Measurements from ENCODE around the gene MYLK3.

MYLK3 gene

DNA sequence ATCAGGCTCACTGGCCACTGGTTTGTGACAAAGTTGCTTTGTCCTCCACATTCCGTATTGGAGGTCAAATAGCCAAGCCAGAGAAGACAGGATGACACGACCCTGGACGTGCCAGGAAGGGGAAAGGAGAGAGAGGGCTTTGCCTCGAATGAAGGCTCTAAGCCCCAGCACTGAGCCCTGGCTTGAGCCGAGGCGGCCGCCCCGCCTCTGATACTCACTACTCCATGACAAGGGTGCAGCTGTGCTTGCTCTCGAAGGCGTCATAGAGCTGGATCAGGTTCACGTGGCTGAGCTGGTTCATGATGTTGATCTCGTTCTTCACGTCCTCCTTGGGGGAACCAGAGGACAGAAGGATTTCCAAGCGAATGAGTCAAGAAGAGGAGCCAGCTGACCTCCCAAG is 19.3 kb downstream of the MYLK3 start:
- DNase-seq (ENCODE audit: low read depth), result no peak
- TF ChIP-seq, protein P1, sequence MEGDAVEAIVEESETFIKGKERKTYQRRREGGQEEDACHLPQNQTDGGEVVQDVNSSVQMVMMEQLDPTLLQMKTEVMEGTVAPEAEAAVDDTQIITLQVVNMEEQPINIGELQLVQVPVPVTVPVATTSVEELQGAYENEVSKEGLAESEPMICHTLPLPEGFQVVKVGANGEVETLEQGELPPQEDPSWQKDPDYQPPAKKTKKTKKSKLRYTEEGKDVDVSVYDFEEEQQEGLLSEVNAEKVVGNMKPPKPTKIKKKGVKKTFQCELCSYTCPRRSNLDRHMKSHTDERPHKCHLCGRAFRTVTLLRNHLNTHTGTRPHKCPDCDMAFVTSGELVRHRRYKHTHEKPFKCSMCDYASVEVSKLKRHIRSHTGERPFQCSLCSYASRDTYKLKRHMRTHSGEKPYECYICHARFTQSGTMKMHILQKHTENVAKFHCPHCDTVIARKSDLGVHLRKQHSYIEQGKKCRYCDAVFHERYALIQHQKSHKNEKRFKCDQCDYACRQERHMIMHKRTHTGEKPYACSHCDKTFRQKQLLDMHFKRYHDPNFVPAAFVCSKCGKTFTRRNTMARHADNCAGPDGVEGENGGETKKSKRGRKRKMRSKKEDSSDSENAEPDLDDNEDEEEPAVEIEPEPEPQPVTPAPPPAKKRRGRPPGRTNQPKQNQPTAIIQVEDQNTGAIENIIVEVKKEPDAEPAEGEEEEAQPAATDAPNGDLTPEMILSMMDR (IDR thresholded peaks at IDR 0.05; ENCODE audit: insufficient read depth, low read depth, low read length, missing control alignments), result no peak
- no peak overlapping the region for H3K4me3 ChIP-seq (ENCODE audit: low read depth, low read length)

DNA sequence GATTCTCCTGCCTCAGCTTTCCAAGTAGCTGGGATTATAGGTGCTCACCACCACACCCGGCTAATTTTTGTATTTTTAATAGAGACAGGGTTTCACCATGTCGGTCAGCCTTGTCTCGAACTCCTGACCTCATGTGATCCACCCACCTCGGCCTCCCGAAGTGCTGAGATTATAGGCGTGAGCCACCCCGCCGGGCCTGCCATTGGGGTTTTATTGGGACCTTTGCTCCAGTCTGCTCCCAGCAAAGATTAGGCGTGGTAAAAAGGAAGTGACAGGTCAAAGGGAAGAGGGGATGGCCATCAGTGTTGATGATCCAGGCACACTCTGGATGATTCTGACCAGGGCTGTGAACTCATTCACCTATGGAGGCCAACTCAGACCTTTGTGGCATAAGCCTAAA is 20.5 kb downstream of the MYLK3 start:
- DNase-seq (ENCODE audit: low read depth), result no peak
- TF ChIP-seq, protein P1 (IDR thresholded peaks at IDR 0.05; ENCODE audit: insufficient read depth, low read depth, low read length, missing control alignments), result no peak

DNA sequence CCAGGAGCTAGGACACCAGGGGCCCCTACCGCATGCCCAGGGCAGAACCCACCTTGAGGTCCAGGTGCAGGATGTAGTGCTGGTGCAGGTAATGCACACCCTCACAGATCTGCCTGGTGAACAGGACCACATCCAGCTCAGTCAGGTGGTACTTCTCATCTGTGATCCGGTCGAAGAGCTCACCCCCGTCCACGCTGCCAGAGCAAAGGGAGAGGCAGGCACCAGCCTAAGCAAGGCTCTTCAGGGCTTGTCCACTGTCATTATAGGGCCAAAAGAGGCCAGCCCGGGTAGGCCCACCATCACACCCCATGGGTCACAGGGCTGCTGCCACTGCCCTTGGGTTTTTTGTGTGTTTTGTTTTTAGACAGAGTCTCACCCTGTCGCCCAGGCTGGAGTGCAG is 21.0 kb downstream of the MYLK3 start:
- TF ChIP-seq, protein P1 (IDR thresholded peaks at IDR 0.05; ENCODE audit: insufficient read depth, low read depth, low read length, missing control alignments), result no peak

More for the DNA sequence above, 20.5 kb downstream of the MYLK3 start:
- H3K4me3 ChIP-seq (ENCODE audit: low read depth, low read length), result no peak overlapping the region

GRCh38 chr16:46721885-46722284 is 26.3 kb downstream of the MYLK3 start:
- TF ChIP-seq, protein P1 (IDR thresholded peaks at IDR 0.05; ENCODE audit: insufficient read depth, low read depth, low read length, missing control alignments), result no peak
- DNase-seq (ENCODE audit: low read depth), result no peak
- H3K4me3 ChIP-seq (ENCODE audit: low read depth, low read length), result no peak overlapping the region

More for the DNA sequence above, 21.0 kb downstream of the MYLK3 start:
- DNase-seq (ENCODE audit: low read depth), result no peak
- no peak overlapping the region for H3K4me3 ChIP-seq (ENCODE audit: low read depth, low read length)

DNA sequence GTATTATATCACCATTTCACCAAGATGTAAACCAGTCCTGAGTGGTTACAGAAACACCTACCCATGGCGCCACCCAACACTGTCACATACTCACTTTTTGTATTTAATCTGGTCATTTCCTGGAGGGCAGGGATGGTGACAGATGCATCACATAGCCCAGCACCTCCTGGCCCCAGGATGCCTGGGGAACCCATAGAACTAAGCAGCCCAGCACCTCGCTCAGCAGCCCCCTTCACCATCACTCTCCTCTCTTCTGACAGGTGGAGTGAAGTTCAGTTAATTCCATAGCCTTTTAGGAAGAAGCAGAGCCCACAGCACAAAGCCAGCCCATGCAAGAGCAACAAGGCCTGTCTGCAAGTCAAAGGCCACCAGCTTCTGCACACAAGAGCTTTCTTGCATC is 27.5 kb downstream of the MYLK3 start:
- DNase-seq (ENCODE audit: low read depth), result no peak
- no peak overlapping the region for H3K4me3 ChIP-seq (ENCODE audit: low read depth, low read length)
- TF ChIP-seq, protein P1 (IDR thresholded peaks at IDR 0.05; ENCODE audit: insufficient read depth, low read depth, low read length, missing control alignments), result no peak

DNA sequence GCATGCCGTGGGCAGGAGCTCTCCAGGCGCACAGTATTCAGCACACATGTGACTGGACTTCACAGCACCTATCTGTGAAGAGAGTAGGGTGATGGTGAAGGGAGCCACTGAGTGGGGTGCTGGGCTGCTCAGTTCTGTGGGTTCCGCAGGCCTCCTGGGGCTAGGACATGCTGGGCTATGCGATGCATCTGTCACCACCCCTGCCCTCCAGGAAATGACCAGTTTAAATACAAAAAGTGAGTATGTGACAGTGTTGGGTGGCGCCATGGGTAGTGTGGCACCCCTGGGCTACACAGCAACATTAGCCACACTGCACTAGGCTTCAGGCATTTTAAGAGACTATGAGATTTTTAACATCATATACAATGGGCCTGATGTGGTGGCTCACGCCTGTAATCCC is 28.6 kb downstream of the MYLK3 start:
- no peak overlapping the region for H3K4me3 ChIP-seq (ENCODE audit: low read depth, low read length)
- no peak for DNase-seq (ENCODE audit: low read depth)
- TF ChIP-seq, protein P1 (IDR thresholded peaks at IDR 0.05; ENCODE audit: insufficient read depth, low read depth, low read length, missing control alignments), result no peak

- no peak overlapping the region for H3K4me3 ChIP-seq (ENCODE audit: low read depth, low read length)
- TF ChIP-seq, protein P1 (IDR thresholded peaks at IDR 0.05; ENCODE audit: insufficient read depth, low read depth, low read length, missing control alignments), result no peak
- no peak for DNase-seq (ENCODE audit: low read depth)
Observed at GRCh38 chr16:46718214-46718613, 29.9 kb downstream of the MYLK3 start.
